GM19193 (cell line): ENCODE data around the gene SNRPB.

Experiments
- POLR2A ChIP-seq: IDR thresholded peaks from 4 replicates; pipeline ENCODE4 v1.6.1; 2011; ENCODE audit not compliant: insufficient read depth, insufficient read length; ENCODE audit errors: extremely low read depth

SNRPB gene

GRCh38 chr20:2476742-2477615 is 6.4 kb upstream of the SNRPB start:
- no peak for TF ChIP-seq POLR2A

- no peak for TF ChIP-seq POLR2A
Measured at GRCh38 chr20:2475850-2476741, 5.5 kb upstream of the SNRPB start.

- TF ChIP-seq POLR2A = no peak
Measured at GRCh38 chr20:2473516-2473915, 2.9 kb upstream of the SNRPB start.

- TF ChIP-seq POLR2A = no peak
Measured at GRCh38 chr20:2469991-2470422, 582 bp downstream of the SNRPB start.

GRCh38 chr20:2468581-2469407 is 1.8 kb downstream of the SNRPB start:
- no peak for TF ChIP-seq POLR2A

- TF ChIP-seq POLR2A = no peak
Measured at GRCh38 chr20:2467412-2467811, 3.2 kb downstream of the SNRPB start.

- no peak for TF ChIP-seq POLR2A
Measured at GRCh38 chr20:2465100-2465499, 5.5 kb downstream of the SNRPB start.

- no peak for TF ChIP-seq POLR2A
Measured at GRCh38 chr20:2463616-2464365, 6.8 kb downstream of the SNRPB start.

GRCh38 chr20:2462484-2462883 is 8.1 kb downstream of the SNRPB start:
- TF ChIP-seq POLR2A = no peak

- no peak for TF ChIP-seq POLR2A
Measured at GRCh38 chr20:2460752-2461424, 9.7 kb downstream of the SNRPB start.

GRCh38 chr20:2459981-2460751 is 10.4 kb downstream of the SNRPB start:
- TF ChIP-seq POLR2A = no peak

GRCh38 chr20:2458919-2459499 is 11.6 kb downstream of the SNRPB start:
- TF ChIP-seq POLR2A = no peak

- TF ChIP-seq POLR2A = no peak
Measured at GRCh38 chr20:2455771-2456497, 14.7 kb downstream of the SNRPB start.
